Thyroid gland (tissue), 4 donors: Measurements from ENCODE around the gene DLG2. TPM values are rescaled to one million over a fixed set of nuclear protein-coding genes. Genes with fewer than 3 reads are reported as not detected.

Experiments
- DNase-seq, 2 donors: peaks; one replicate each; pipeline ENCODE4 v3.0.0-alpha.2; 2019
- H3K27ac ChIP-seq, 3 donors: fragments of 200-600 bp; sonication (generic); 1 replicate in 2 of 3; 2 replicates in 1 of 3; pipeline ENCODE4 v1.5.1; 2016 to 2019; ENCODE audit warnings: mild to moderate bottlenecking in 1 of 3, moderate library complexity in 1 of 3
- H3K27me3 ChIP-seq: fragments of 200-600 bp; sonication (generic); one replicate; pipeline ENCODE4 v1.5.1; 2019
- H3K36me3 ChIP-seq, 2 donors: fragments of 200-600 bp; sonication (generic); one replicate each; pipeline ENCODE4 v1.5.1; 2016 to 2019
- H3K4me1 ChIP-seq, 2 donors: fragments of 200-600 bp; sonication (generic); one replicate each; pipeline ENCODE4 v1.5.1; 2017 to 2019
- H3K4me3 ChIP-seq, 3 donors: fragments of 200-600 bp; sonication (generic); replicated peaks in 1 of 3; 1 replicate in 2 of 3; 2 replicates in 1 of 3; pipeline ENCODE4 v1.5.1; 2016; ENCODE audit warnings: mild to moderate bottlenecking in 1 of 3
- H3K9me3 ChIP-seq: fragments of 200-600 bp; sonication (generic); one replicate; pipeline ENCODE4 v1.5.1; 2017
- POLR2A ChIP-seq, 2 donors: fragments of 450-650 bp; IDR thresholded peaks; one replicate each; pipeline ENCODE4 v1.6.1; 2017; ENCODE audit warnings: antibody characterized with exemption in 2 of 2, mild to moderate bottlenecking in 2 of 2, moderate library complexity in 1 of 2
- WGBS, 2 donors: methylation state at CpG; one replicate each; pipeline ENCODE4 v1.1.5; 2017; 5-methylcytosine and 5-hydroxymethylcytosine counted together
- intact Hi-C: fragments of 100-400 bp; cut with DNase I; formaldehyde crosslinking; loops from one replicate; pipeline ENCODE4 v1.15.1; 2023
- total RNA-seq, 4 donors: library from RNA; depleted of rRNA; stranded (reverse); fragments of >200 nt; gene quantifications; one replicate each; pipeline ENCODE4 v1.2.3, GENCODE V29; 2016
- TF ChIP-seq, protein P1 (sequence below), 6 experiments: fragments of 200-600 bp in 3 of 6; fragments of 450-650 bp in 3 of 6; sonication (generic) in 3 of 6; IDR thresholded peaks; one replicate each; pipeline ENCODE4 v1.5.1; 2016 to 2019; ENCODE audit warnings: antibody characterized with exemption in 6 of 6, mild to moderate bottlenecking in 2 of 6, inconsistent platforms in 1 of 6, moderate library complexity in 1 of 6

Gene DLG2
- total RNA-seq, 4 donors from 2014 or later, result 29.4 to 79.4 (median 42.4) TPM

DNA sequence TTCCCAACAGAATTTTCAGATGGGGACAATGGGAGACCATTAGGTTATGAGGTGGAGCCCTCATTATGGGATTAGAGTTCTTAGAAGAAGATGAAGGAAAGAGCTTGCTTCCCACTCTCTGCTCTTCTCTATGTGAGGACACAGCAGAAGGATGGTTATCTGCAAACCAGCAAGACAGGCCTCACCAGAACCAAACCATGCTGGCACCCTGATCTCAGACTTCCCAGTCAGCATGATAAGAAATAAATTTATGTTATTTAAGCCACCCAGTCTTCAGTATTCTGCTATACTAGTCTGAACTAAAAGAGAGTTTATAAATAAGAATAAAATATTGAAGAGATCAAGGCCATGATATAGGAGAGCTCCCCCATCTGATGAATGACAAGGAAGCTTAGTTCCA lies 1394.6 kb downstream of the DLG2 start:
- no peak overlapping the region for H3K27ac ChIP-seq
- H3K4me1 ChIP-seq, result peaks cover 0 to 6% of the 10 kb centered on the region in 2 donors
- DNase-seq, result no peak
- H3K4me3 ChIP-seq, result no peak overlapping the region
- TF ChIP-seq, protein P1, sequence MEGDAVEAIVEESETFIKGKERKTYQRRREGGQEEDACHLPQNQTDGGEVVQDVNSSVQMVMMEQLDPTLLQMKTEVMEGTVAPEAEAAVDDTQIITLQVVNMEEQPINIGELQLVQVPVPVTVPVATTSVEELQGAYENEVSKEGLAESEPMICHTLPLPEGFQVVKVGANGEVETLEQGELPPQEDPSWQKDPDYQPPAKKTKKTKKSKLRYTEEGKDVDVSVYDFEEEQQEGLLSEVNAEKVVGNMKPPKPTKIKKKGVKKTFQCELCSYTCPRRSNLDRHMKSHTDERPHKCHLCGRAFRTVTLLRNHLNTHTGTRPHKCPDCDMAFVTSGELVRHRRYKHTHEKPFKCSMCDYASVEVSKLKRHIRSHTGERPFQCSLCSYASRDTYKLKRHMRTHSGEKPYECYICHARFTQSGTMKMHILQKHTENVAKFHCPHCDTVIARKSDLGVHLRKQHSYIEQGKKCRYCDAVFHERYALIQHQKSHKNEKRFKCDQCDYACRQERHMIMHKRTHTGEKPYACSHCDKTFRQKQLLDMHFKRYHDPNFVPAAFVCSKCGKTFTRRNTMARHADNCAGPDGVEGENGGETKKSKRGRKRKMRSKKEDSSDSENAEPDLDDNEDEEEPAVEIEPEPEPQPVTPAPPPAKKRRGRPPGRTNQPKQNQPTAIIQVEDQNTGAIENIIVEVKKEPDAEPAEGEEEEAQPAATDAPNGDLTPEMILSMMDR (IDR thresholded peaks at IDR 0.05), result no peak
- TF ChIP-seq POLR2A (IDR thresholded peaks at IDR 0.05), result no peak
- intact Hi-C loops, result no loop called here
- no peaks in the 10 kb centered on the region for H3K27me3 ChIP-seq
- no peaks in the 10 kb centered on the region for H3K9me3 ChIP-seq
- H3K36me3 ChIP-seq, result no peaks in the 10 kb centered on the region

- Histone ChIP-seq H3K27ac (no peak overlapping the region), H3K27me3 (no peaks in the 10 kb centered on the region), H3K36me3 (no peaks in the 10 kb centered on the region), H3K9me3 (no peaks in the 10 kb centered on the region), H3K4me3 (no peak overlapping the region), H3K4me1 (peaks cover 0 to 9% of the 10 kb centered on the region in 2 donors)
- TF ChIP-seq, protein P1 (IDR thresholded peaks at IDR 0.05), result no peak
- TF ChIP-seq POLR2A (IDR thresholded peaks at IDR 0.05), result no peak
- intact Hi-C loops, result no loop called here
- WGBS, 2 donors, result 90 to 93% methylated on average over 3 of the region's 3 CpGs
- DNase-seq, result no peak
Observed at GRCh38 chr11:84230402-84230801, 1396.7 kb downstream of the DLG2 start.

GRCh38 chr11:84227970-84228665 lies 1399.0 kb downstream of the DLG2 start:
- Histone ChIP-seq H3K9me3 (no peaks in the 10 kb centered on the region), H3K4me1 (peaks cover 0 to 3% of the 10 kb centered on the region in 2 donors), H3K27ac (no peak overlapping the region), H3K4me3 (no peak overlapping the region), H3K27me3 (no peaks in the 10 kb centered on the region), H3K36me3 (no peaks in the 10 kb centered on the region)
- intact Hi-C loops, result no loop called here
- TF ChIP-seq, protein P1 (IDR thresholded peaks at IDR 0.05), result no peak
- no peak for TF ChIP-seq POLR2A (IDR thresholded peaks at IDR 0.05)
- no peak for DNase-seq
- 73 to 81% methylated on average over 3 of the region's 3 CpGs for WGBS, 2 donors

GRCh38 chr11:84224042-84224441 lies 1403.1 kb downstream of the DLG2 start:
- H3K36me3 ChIP-seq, result no peaks in the 10 kb centered on the region
- WGBS, 2 donors, result 73 to 96% methylated on average over 1 of the region's 1 CpG
- DNase-seq, result no peak
- peaks cover 0 to 3% of the 10 kb centered on the region in 2 donors for H3K4me1 ChIP-seq
- TF ChIP-seq, protein P1 (IDR thresholded peaks at IDR 0.05), result no peak
- TF ChIP-seq POLR2A (IDR thresholded peaks at IDR 0.05), result no peak
- no peak overlapping the region for H3K27ac ChIP-seq
- H3K27me3 ChIP-seq, result no peaks in the 10 kb centered on the region
- H3K9me3 ChIP-seq, result no peaks in the 10 kb centered on the region
- no peak overlapping the region for H3K4me3 ChIP-seq
- intact Hi-C loops, result no loop called here

GRCh38 chr11:84218318-84218717 lies 1408.8 kb downstream of the DLG2 start:
- Histone ChIP-seq H3K36me3 (no peaks in the 10 kb centered on the region), H3K4me1 (no peaks in the 10 kb centered on the region), H3K27me3 (no peaks in the 10 kb centered on the region), H3K9me3 (no peaks in the 10 kb centered on the region), H3K27ac (no peak overlapping the region), H3K4me3 (no peak overlapping the region)
- intact Hi-C loops, result no loop called here
- no peak for DNase-seq
- TF ChIP-seq POLR2A (IDR thresholded peaks at IDR 0.05), result no peak
- TF ChIP-seq, protein P1 (IDR thresholded peaks at IDR 0.05), result no peak
- 74 to 86% methylated on average over 4 of the region's 4 CpGs for WGBS, 2 donors
